HG03135 (cell line): ENCODE data around the gene TNXB.
"Not testable (repeated sequence)": the region's sequence is repeated elsewhere in the genome, so short reads cannot be mapped to it uniquely, and the experiment has no call there.

Experiments
- ATAC-seq: cut with Tn5 transposase; IDR thresholded peaks from one replicate; pipeline ENCODE4 v1.9.1; 2021; ENCODE audit warnings: mild to moderate bottlenecking, moderate library complexity; ENCODE audit not compliant: unreplicated experiment

The TNXB gene

DNA sequence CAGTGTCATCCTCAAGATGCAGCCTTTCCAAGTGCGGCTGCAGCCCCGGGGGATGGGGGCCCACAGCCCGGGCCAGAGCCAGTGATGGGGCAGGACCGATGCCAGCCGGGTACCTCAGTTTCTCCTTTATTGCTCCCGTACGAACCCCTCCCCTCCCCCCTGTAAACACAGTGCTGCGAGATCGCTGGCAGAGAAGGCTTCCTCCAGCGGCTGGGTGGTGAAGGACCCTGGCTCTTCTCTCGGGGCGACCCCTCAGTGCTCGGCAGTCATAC, 68.2 kb downstream of the TNXB start:
- ATAC-seq: not testable (repeated sequence)

DNA sequence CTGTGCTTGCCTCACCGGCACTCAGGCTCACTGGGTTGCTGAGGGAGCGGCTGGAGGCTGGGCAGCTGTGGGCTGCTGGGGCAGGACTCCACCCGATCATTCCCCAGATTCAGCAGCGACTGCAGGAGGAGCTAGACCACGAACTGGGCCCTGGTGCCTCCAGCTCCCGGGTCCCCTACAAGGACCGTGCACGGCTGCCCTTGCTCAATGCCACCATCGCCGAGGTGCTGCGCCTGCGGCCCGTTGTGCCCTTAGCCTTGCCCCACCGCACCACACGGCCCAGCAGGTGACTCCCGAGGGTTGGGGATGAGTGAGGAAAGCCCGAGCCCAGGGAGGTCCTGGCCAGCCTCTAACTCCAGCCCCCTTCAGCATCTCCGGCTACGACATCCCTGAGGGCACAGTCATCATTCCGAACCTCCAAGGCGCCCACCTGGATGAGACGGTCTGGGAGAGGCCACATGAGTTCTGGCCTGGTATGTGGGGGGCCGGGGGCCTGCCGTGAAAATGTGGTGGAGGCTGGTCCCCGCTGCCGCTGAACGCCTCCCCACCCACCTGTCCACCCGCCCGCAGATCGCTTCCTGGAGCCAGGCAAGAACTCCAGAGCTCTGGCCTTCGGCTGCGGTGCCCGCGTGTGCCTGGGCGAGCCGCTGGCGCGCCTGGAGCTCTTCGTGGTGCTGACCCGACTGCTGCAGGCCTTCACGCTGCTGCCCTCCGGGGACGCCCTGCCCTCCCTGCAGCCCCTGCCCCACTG, 68.7 kb downstream of the TNXB start:
- ATAC-seq: not testable (repeated sequence)

DNA sequence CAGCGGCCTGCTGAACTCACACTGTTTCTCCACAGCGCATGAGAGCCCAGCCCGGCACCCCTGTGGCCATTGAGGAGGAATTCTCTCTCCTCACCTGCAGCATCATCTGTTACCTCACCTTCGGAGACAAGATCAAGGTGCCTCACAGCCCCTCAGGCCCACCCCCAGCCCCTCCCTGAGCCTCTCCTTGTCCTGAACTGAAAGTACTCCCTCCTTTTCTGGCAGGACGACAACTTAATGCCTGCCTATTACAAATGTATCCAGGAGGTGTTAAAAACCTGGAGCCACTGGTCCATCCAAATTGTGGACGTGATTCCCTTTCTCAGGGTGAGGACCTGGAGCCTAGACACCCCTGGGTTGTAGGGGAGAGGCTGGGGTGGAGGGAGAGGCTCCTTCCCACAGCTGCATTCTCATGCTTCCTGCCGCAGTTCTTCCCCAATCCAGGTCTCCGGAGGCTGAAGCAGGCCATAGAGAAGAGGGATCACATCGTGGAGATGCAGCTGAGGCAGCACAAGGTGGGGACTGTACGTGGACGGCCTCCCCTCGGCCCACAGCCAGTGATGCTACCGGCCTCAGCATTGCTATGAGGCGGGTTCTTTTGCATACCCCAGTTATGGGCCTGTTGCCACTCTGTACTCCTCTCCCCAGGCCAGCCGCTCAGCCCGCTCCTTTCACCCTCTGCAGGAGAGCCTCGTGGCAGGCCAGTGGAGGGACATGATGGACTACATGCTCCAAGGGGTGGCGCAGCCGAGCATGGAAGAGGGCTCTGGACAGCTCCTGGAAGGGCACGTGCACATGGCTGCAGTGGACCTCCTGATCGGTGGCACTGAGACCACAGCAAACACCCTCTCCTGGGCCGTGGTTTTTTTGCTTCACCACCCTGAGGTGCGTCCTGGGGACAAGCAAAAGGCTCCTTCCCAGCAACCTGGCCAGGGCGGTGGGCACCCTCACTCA, 69.5 kb downstream of the TNXB start:
- ATAC-seq: not testable (repeated sequence)

DNA sequence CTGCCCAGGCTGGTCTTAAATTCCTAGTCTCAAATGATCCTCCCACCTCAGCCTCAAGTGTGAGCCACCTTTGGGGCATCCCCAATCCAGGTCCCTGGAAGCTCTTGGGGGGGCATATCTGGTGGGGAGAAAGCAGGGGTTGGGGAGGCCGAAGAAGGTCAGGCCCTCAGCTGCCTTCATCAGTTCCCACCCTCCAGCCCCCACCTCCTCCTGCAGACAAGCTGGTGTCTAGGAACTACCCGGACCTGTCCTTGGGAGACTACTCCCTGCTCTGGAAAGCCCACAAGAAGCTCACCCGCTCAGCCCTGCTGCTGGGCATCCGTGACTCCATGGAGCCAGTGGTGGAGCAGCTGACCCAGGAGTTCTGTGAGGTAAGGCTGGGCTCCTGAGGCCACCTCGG, 70.3 kb downstream of the TNXB start:
- not testable (repeated sequence) for ATAC-seq

DNA sequence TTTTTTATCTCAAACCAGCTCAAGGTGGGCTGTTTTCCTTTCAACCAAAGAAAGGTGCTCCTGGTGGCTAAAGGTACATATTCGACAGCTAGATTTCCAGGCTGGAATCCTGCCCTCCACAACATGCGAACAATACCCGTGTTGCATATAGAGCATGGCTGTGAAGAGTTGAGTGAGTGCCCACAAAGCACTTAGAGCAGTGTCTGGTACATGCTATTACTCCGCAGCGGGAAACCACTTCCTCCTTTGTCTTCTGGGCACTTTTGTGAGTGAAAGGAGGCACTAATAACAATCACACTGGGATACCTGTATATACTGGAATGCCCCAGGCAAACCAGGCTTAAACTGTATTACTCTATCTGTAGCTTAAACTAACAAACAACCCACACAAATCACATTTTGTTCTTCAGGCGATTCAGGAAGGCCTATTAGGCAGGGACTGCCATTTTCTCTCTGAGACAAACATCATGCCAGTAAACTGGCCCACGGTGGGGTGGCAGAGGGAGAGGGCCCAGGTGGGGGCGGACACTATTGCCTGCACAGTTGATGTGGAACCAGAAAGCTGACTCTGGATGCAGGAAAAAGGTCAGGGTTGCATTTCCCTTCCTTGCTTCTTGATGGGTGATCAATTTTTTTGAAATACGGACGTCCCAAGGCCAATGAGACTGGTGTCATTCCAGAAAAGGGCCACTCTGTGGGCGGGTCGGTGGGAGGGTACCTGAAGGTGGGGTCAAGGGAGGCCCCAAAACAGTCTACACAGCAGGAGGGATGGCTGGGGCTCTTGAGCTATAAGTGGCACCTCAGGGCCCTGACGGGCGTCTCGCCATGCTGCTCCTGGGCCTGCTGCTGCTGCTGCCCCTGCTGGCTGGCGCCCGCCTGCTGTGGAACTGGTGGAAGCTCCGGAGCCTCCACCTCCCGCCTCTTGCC, 71.3 kb downstream of the TNXB start, which contains the start of gene CYP21A2:
Gene CYP21A2 (plus strand): TSS at position 818 of the 927 bp plus-strand sequence. CDS start 8 bp downstream, at position 826.
- not testable (repeated sequence) for ATAC-seq

DNA sequence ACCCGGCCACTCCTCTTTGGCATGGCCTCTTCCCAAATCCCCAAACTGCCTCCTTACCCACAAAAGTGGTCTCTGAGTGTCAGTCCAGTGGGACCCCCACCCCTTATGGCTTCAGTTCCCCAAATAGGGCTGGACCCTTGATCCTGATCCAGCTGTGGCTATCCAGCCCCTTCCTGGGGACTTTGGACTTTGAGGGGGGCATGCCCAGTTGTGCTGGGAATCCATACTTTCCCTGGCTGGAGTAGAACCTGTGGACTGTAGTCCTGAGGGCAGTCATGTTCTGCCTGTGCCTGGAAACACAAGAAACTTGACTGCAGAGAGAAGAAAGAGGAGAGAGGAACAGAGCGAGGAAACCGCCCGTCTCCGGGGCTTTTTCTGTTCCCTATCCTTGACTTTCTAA, 72.0 kb downstream of the TNXB start:
- not testable (repeated sequence) for ATAC-seq

DNA sequence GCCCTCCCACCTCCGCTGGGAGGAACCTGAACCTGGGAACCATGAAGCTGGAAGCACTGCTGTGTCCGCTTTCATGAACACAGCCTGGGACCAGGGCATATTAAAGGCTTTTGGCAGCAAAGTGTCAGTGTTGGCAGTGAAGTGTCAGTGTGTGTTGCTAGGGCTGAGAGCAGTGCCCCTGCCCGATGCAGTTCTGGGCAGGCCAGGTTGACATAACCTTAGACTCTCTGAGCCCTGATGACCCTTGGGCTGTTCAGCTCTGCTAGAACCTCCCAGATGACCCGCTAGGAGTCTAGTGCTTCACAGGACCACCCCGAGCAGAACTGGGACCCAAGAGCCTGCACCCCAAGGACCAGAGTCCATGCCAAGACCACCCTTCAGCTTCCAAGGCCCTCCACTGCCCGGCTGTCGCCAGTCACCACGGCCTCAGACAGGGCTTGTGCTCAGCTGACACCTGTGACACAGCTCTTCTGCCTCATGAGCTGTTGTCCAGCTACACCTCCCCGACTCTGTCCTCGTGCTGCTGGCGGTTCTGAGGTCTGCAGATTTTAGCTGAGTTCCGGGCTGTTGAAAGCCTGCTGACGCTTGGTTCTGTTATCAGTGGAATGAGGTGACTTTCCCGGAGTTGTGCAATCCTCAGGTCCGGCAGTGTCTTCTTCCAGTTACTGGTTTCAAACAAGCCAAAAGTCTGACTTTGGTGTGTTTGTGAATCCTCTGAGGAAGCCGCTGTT, 73.7 kb downstream of the TNXB start:
- ATAC-seq: not testable (repeated sequence)

DNA sequence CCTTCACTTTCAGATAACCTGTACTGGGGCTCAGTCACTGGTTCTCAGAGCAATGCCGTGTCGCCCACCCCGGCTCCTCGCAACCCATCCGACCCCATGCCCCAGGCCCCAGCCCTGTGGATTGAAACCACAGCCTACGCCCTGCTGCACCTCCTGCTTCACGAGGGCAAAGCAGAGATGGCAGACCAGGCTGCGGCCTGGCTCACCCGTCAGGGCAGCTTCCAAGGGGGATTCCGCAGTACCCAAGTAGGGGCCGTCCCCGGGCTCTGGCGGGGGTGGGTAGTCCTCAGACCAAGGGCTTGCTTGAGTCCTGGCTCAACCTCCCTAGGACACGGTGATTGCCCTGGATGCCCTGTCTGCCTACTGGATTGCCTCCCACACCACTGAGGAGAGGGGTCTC, 79.6 kb downstream of the TNXB start:
- ATAC-seq: not testable (repeated sequence)

DNA sequence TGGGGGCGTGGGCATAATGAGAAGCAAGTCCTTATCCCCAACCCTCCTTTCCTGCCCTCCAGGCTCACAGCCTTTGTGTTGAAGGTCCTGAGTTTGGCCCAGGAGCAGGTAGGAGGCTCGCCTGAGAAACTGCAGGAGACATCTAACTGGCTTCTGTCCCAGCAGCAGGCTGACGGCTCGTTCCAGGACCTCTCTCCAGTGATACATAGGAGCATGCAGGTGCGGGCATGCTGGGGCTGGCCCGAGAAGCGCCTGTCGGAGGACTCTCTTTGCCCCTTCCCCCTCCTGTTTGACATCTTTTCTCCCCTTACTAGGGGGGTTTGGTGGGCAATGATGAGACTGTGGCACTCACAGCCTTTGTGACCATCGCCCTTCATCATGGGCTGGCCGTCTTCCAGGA, 80.5 kb downstream of the TNXB start:
- ATAC-seq: not testable (repeated sequence)

DNA sequence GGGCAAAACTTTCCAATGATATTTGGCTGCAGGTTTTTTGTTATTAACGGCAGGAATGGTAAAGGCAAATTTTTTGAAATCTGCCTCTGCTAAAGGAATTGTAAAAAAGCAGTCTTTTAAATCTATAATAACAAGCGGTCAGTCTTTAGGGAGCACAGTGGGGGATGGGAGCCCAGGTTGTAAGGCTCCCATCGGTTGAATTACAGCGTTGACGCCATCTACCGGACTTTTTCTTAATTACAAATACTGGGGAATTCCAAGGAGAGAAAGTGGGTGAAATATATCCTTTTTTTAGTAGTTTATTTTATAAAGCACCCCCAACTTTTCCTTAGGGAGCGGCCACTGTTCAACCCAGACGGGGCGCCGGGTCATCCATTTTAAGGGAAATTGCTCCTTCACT, 87.0 kb downstream of the TNXB start:
- not testable (repeated sequence) for ATAC-seq

DNA sequence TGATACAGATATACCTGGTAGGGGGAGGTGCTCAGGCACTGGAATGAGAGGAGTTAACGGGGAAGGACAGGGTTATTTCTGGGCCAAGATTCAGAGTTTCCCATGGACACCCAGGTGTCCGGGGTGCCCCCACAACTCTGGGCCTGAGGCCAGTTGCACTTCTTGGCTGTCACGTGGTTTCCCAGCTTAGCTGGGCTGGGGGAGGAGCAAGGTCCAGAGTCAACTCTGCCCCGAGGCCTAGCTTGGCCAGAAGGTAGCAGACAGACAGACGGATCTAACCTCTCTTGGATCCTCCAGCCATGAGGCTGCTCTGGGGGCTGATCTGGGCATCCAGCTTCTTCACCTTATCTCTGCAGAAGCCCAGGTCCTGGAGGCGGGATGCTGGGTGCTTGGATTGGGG, 94.6 kb downstream of the TNXB start, which contains the start of gene C4B:
Gene C4B (plus strand): TSS at position 249 of the 400 bp plus-strand sequence. CDS start 51 bp downstream, at position 300.
- ATAC-seq: not testable (repeated sequence)

DNA sequence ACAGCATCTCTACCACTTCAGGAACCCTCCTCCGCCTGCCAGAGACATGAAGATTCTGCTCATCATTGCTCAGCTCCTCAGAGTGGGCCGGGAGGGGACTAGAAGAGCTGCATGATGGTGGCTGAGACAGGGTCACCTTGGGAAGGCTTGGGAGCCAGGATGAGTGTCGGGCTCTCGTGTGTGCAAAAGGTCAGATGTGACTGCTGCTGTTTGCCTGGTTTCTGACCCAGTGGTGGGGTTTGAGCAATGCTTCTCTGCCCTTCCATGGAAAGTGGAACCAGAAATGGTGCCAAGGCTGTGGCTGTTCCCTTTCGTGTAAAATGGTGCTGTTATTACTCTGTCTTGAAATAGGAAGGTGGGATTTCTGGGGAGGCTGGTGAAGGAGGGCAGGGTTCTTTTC, 95.4 kb downstream of the TNXB start:
- not testable (repeated sequence) for ATAC-seq

DNA sequence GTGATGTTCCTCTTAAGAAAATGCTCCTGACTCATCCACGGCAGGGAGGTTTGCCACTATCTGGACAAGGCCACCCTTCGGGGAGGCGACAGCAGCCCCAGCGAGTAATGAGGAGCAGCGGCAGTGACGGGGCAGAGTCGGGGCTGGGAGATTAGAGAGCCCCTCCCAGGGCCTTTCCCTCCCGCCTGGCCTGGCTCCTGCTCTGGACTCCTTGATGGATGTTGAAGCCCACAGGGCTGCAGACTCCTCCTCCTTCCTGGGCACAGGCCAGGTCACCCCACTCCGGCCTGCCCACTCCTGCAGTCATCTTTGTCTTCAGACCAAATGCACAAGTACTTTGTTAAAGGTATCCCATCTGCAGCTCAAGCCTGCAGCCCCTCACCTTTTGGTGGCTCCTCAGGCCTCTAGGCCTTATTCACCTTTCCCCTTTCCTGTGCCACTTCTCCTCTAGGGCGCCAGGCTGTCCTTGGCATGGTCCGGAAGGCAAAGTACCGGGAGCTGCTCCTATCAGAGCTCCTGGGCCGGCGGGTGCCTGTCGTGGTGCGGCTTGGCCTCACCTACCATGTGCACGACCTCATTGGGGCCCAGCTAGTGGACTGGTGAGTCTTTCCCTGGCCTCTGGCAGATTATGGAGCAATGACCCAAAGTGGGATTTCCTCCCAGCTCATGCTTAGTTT, 96.1 kb downstream of the TNXB start:
- not testable (repeated sequence) for ATAC-seq

DNA sequence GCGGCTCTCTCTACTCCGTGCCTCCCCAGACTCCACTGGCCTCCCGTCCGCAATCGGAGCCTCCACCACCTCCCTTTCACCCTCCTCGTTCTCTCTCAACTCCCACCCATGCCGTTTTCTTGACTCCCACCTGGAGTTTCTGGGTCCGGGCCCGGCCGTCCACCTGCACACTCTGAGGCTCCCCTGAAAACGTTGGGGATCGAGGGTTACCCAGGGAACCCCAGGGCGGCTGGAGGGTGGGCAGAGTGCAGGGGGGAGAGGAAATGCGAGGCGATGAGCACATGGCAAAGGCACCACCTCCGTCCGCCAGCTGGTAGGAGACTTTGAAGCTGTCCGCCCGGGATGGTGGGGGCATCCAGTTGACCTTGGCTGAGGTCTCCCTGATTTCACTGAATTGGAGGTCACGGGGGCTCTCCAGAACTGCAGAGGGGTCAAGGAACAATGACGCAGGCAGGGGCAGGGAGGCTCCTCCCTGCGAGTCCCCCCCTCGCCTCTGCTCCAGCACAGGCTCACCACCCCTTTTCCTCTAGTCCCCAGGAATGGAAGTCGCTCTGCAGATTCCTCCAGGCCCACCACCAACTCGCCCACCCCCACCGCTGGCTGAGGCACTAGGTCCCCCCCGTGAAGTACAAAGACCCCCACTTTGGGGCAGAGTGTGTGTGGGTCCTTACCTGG, 98.1 kb downstream of the TNXB start:
- ATAC-seq: not testable (repeated sequence)

DNA sequence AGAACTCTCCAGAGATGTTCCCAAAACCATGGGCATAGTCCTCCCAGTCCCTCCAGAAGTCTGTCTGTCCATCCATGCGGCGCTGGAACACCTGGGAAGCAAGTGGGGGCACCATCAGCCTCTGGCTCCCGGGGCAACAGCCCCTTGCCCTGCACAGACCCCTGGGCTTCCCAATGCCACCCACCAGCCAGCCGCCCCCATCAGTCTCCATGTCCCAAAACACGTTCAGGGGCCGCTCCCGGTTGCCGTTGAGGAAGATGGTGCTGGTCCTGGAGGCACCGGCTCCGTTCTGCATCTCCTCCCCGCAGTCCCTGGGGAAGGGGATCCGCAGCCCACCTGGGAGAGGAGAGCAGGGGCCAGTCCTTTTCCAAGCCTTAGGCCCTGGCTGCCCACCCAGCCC, 99.6 kb downstream of the TNXB start:
- not testable (repeated sequence) for ATAC-seq

DNA sequence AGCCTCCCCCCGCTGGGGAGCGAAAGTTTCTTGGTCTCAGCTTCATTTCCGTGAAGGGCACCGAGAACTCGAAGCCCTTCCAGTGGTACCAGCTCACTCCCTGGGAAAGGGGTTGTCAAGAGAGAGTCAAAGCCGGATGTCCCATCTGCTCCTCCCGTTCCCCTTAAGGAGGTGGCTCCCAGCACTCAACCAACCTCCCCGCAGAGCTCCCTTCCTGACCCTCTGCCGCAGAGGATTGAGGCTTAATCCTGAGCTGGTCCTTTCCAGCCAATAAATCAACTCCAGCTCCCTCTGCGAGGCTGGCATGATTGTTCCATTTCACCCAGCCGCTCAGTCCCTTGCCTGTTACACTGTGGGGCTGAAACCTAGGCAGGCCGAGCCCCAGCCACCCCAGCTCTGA, 100.5 kb downstream of the TNXB start:
- not testable (repeated sequence) for ATAC-seq

DNA sequence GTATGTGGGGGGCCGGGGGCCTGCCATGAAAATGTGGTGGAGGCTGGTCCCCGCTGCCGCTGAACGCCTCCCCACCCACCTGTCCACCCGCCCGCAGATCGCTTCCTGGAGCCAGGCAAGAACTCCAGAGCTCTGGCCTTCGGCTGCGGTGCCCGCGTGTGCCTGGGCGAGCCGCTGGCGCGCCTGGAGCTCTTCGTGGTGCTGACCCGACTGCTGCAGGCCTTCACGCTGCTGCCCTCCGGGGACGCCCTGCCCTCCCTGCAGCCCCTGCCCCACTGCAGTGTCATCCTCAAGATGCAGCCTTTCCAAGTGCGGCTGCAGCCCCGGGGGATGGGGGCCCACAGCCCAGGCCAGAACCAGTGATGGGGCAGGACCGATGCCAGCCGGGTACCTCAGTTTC, 101.1 kb downstream of the TNXB start:
- ATAC-seq: not testable (repeated sequence)

DNA sequence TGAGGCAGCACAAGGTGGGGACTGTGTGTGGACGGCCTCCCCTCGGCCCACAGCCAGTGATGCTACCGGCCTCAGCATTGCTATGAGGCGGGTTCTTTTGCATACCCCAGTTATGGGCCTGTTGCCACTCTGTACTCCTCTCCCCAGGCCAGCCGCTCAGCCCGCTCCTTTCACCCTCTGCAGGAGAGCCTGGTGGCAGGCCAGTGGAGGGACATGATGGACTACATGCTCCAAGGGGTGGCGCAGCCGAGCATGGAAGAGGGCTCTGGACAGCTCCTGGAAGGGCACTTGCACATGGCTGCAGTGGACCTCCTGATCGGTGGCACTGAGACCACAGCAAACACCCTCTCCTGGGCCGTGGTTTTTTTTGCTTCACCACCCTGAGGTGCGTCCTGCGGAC, 102.1 kb downstream of the TNXB start:
- not testable (repeated sequence) for ATAC-seq
